Peyer's patch (tissue), 4 donors: Measurements from ENCODE around the gene ATP2B1.

Experiments
- CTCF ChIP-seq, 6 experiments: fragments of 450-650 bp in 4 of 6; fragments of 200-600 bp in 2 of 6; sonication (generic) in 1 of 6; IDR thresholded peaks; one replicate each; pipeline ENCODE4 v1.5.1; 2017 to 2019; ENCODE audit warnings: antibody characterized with exemption in 6 of 6, mild to moderate bottlenecking in 3 of 6, moderate library complexity in 1 of 6
- POLR2A ChIP-seq, 2 donors: fragments of 450-650 bp; IDR thresholded peaks; one replicate each; pipeline ENCODE4 v1.5.1; 2017; ENCODE audit warnings: antibody characterized with exemption in 2 of 2, mild to moderate bottlenecking in 2 of 2, moderate library complexity in 2 of 2

DNA sequence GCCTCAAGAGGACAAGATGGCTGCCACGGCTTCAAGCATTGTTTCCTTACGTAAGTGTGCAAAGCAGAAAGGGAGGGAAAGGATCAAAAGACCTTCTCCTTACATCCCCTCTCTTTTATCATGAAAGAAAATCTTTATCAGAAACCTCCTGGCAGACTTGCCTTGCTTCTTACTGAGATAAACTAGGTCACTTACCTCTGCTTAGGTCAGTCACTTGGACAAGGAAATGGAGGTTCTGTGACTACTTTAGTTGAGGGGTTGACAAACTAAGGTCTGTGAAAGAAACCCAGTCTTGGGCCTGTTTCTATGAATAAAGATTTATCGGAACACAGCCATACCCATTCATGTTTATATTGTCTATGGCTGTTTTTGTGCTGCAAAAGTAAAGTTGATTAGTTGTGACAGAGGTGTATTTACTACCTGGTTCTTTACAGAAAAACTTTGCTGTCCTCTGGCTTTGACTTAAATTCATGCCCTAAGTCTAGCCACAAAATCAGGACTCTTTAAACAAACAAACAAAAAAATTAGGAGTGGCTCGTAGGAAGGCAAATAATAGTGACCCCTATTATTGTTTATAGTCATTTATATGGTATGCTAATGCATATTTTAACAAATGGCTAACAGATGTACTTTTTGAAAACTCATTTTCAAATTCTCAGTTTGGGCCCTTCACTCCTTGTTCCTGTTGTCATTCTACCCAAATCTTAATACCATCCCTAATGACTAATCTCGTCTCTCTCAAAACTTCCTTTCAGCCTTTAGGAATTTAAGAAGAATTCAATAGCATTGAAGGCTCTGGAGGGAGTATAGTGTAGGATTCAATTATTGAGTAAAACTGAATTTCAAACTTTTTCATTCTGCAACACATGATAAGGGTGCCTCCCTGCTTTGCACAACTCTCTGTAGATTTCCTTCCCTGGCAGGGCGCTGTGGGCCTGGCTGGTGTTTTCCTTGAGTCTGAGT, 42.0 kb upstream of the ATP2B1 start:
- TF ChIP-seq CTCF (IDR thresholded peaks at IDR 0.05) = no peak
- TF ChIP-seq POLR2A (IDR thresholded peaks at IDR 0.05) = no peak
